Embryonic facial prominence (tissue), 1 donor: ENCODE data around the gene CASP8AP2.
"Not testable (repeated sequence)": the region's sequence is repeated elsewhere in the genome, so short reads cannot be mapped to it uniquely, and the experiment has no call there.

Experiments used
- DNase-seq: peaks from one replicate; pipeline ENCODE4 v3.0.0-alpha.2; 2016; ENCODE audit errors: extremely low spot score

The CASP8AP2 gene

DNA sequence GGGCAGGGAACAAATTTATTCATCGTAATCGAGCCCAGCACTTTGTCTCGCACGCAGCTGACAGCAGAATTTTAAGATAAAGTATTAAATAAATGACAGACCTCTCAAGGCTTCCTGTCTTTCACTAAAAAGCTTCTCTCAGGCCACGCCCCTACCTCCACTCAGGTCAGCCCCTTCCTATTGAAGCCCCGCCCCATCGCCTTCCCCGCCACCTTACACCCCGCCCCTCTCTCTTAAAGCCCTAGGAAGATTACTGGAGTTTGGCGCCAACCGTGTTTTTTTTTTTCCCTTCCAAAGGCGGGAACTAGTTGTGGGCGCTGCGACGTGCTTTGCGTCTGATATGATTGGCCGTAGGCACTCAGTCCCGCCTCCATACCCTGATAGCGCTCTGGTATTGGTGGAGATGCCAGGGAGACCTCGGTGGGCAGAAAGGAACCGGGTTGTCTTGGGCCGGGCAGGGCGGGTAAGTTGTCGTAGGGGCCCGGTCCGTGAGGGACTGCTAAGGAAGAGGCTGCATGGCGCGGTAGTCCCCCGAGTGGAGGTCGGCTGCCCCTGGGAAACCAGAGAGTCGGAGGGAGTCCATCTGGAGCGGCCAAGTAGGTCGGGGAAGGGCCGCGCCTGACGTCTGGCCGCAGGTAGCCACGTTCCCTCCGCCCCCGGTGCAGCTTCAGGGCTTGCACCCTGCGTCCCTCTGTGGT is at the start of gene CASP8AP2:
Gene CASP8AP2, plus strand, starts transcription at position 409 of the 698 bp plus-strand sequence.
- peak; percentile 97 for DNase-seq

DNA sequence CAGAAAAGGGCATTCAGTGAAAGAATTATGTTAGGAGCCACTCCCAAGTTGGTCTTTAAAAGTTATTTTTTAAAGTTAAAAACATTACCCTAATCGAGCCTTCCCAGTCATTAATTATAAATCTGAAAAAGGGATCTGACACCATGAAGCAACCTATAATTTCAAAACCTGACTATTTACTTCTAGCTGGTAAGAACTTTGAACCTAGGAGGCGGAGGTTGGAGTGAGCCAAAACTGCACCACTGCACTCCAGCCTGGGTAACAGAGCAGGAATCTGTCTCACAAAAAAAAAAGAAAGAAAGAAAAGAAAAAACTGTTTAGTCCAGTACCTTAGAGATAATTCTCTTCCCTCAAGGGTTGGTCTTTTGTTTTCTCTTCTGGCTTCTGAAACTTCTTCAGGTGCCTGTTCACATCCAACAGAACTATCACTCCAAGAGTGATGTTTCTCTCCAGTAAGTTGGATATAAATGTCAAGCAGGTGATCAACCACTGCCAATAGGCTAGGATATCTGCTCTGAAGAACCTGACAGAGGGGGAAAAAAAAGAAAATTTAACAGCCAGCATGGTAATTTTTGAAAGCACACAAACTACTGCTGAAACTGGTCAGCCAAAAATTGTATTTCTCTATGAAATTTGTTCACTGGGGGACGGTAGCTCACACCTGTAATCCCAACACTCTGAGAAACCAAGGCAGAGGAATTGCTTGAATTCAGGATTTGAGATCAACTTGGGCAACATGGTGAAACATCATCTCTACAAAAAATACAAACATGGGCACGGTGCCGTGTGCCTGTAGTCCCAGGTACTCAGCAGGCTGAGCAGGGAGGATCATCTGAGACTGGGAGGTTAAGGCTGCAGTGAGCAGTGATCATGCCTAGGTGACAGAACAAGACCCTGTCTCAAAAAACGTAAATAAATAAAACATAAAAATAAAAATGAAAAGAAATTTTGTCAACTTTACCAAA is 48.3 kb upstream of the CASP8AP2 start:
- DNase-seq, result no peak

DNA sequence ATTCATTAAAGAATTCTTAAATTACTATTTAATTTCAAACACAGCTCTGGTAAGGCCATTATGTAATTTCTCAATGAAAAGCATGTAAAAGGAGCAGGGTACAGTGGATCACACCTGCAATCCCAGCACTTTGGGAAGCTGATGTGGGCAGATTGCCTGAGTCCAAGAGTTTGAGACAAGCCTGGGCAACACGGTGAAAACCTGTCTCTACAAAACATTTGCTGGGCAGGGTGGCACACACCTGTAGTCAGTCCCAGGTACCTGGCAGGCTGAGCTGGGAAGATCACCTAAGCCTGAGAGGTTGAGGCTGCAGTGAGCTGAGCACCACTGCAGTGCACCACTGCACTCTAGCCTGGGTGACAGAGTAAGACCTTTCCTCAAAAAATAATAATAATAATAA is 47.5 kb upstream of the CASP8AP2 start:
- no peak for DNase-seq

DNA sequence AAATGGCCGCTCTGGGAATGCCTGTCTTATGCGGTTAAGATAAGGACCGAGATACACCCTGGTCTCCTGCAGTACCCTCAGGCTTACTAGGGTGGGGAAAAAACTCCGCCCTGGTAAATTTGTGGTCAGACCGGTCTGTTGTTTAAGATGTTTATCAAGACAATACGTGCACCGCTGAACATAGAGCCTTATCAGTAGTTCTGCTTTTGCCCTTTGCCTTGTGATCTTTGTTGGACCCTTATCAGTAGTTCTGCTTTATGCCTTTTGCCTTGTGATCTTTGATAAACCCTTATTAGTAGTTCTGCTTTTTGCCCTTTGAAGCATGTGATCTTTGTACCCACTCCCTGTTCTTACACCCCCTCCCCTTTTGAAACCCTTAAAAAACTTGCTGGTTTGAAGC is 46.4 kb upstream of the CASP8AP2 start:
- not testable (repeated sequence) for DNase-seq

DNA sequence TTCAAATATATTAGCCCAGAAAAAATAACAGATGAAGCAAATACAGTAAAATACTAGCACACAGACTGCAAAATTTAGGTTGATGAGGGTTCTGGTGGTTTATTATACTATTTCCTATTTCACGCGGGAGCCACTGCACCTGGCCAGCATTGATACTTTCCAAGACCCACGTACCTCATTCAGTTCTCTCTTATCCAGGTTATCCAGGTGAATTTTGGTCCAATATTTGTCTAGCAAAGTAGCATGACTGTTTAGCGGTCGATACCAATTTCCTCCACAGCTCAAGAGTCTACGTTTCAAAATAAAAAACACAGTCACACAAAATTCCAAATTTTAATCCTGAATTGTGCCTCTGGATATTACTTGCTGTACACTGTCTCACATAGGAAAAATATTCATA is 44.8 kb upstream of the CASP8AP2 start:
- DNase-seq, result no peak

DNA sequence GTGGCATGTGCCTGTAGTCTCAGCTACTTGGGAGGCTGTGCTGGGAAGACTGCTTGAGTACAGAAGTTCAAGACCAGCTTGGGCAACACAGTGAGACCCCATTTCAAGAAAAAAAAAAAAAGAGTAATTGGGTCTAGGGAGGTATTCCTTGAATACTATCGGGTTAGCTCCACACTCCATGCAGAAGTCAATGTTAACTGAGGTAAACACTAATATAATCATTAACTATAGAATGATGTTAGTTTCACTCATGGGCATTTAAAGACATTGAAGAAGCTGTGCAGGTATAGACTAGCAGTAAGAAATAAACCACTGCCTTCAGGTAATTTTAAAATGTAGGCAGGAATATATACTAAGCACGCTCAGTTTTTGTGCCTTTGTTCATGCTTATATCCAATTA is 42.7 kb upstream of the CASP8AP2 start:
- DNase-seq, result no peak

DNA sequence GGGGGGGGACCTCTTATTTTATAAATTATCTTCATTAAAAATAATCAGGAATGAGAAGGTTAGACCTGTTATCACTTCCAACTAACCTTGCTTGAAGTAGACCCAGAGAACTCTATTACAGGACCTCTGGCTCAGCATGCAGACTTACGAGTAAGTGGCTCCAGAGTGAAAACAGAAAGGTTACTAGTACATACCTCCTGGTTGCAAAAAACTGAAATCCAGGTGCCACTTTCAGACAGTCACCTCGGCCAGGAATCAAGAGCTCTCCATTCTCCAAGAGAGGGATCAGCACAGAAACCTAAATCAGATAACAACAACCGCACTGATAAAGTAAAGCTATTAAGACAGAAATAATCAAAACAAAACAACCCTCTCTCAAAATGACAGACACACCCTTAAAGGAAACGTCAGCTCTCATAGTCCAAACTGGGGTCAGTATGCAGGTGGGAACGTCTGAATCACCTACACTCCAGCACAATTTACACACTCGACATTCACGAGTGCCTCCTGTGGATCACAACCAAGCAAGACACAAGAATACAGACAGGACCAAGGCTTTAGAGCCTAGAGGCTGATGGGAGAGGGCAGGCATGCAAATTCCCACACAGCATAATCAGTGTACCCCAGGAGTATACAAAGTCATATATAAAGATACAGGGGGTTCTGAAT is 41.9 kb upstream of the CASP8AP2 start:
- DNase-seq, result no peak

DNA sequence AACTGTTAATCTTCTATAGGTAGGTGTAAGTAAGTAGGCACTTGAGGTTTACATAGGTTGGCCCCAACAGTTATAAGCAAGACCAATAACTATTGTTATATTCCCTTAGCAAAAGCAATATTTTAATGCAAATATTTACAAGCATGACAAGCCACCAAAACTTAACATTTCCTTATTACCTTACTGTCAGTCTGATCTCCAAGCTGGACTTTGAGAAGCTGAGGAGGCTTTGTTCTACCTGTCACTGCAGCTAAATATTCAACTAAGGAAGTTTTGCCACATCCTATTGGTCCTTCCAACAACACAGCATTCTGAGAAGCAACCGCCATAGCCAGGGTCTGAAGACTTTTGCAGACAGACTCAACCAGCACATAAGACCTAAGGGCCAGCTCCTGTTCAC is 39.7 kb upstream of the CASP8AP2 start:
- DNase-seq, result no peak

DNA sequence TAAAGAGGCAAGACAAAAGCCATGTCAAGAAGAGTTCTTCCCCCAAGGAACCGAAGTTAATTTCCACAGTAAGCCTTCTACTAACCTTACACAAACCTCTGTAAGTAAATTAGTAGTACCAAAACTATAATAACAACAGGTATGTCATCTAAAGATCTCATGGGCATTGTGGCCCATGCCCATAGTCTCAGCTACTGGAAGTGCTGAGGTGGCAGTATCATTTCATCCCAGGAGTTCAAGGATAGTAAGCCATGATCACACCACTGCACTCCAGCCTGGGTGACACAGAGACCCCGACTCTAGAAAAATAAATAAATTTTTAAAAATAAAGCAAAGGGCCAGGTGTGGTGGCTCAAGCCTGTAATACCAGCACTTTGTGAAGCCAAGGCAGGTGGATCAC is 39.3 kb upstream of the CASP8AP2 start:
- DNase-seq, result no peak

DNA sequence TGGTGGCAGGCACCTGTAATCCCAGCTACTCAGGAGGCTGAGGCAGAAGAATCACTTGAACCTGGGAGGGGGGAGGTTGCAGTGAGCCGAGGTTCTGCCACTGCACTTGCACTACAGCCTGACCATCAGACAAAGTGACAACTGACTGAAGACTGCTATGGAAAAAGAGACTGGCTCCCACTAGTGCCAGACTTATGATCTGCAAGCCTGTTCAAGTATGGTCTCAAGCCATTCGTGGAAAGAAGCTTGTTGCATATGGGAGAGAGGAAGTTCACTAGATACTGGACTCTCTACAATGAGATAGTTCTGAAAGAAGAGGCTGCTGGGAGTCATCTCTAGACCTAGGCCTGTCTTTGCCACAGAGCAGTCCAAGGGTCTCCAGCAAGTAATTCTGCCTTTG is 36.8 kb upstream of the CASP8AP2 start:
- DNase-seq, result no peak

DNA sequence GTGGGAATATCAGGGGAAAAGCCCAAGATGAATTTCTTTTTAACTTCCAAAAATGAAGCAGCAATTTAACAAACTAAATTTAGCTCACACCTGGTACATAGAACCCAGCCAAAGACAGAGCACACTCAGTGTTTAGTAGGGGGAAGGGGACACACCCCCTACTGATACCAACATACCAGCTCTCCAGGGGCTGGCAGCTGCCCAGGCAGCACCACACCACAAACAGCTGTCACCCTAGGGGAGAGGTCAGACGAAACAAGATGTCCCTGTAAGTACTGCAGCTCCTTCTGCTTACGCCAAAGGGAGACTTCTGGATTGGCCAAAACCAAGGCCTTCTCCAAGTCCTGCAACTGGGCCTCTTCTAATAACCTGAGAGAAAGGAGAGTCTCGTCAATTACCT is 36.1 kb upstream of the CASP8AP2 start:
- DNase-seq, result no peak

DNA sequence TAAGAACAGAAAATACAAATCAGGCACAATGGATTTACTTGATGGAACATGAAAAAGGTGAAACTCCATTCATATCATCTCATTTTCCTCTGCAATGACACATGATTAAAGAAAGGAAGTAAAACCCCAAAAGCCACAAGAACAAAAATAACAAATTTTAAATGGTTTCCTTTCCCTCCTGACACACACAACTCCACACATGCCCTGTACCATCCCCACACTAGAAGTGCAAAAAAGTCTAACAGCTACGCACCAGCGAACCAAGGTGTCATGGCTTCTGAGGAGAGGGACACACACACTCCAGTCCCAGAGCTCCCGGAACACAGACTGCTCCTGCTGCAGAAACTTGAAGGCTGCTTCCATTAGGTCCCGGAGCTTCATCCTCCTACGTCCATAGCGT is 35.4 kb upstream of the CASP8AP2 start:
- DNase-seq, result no peak

DNA sequence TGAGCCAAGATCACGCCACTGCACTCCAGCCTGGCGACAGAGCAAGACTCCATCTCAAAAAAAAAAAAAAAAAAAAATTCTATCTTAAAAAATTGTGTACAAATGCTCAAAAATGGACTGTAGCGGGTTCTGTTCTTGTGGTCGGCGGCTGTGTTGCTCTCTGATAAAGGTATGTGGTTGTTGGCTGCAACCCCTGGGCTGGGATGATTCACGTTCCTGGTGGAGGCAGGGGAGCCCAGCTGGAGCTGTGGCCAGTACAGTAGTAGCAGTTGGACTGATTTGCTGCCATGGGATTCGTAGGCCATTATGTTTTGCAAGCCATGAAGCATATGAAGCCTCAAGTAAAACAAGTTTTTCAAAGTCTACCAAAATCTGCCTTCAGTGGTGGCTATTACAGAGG is 32.4 kb upstream of the CASP8AP2 start:
- no peak for DNase-seq

DNA sequence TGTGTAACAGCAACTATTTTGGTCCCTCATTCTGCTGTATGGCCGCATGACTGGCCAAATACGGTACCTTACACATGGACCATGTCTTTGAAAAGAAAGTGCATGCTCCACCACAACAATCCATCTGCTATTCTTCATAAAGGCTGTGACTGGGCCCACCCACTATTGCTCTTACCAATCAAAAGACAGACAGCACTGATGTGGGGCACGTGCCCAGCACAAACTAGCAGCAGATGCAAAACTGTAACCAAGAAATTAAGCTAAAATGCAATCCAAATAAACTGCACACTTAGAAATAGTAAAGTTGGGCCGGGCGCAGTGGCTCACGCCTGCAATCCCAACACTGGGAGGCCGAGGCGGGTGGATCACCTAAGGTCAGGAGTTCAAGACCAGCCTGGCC is 30.6 kb upstream of the CASP8AP2 start:
- no peak for DNase-seq

DNA sequence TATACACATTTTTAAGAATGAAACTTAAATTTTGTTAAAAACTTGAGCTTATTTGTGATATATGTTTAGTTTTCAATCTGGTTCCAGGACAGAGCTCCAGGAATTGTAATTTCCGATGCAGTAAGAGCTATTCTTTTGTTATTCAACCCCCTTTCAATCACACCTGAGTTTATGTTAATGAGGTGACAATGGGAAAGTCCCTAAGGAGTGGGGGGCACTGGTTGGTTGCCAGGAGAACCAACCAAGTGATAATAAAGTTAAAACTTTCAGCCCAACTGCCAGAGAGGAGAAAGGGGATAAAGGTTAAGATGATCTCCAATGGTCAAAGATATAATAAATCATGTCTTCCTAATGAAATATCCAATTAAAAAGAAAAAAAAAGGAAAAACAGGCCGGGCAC is 29.9 kb upstream of the CASP8AP2 start:
- DNase-seq, result no peak

DNA sequence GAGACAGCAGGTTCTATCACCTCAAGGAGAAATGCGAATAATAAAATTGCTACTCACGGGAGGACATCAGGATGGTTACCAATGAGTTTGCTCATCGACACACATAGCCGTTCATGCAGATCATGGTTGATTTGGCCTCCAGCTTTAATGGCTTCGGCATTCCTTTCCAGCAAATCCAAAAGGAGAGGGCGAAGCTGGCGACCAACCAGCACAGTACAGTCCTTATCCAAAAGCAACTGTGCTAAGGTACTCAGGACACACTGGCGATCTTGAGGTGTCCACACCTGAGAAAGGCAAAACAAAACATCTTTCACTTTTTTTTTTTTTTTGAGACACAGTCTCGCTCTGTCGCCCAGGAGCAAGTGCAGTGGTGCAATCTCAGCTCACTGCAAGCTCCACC is 26.4 kb upstream of the CASP8AP2 start:
- no peak for DNase-seq

DNA sequence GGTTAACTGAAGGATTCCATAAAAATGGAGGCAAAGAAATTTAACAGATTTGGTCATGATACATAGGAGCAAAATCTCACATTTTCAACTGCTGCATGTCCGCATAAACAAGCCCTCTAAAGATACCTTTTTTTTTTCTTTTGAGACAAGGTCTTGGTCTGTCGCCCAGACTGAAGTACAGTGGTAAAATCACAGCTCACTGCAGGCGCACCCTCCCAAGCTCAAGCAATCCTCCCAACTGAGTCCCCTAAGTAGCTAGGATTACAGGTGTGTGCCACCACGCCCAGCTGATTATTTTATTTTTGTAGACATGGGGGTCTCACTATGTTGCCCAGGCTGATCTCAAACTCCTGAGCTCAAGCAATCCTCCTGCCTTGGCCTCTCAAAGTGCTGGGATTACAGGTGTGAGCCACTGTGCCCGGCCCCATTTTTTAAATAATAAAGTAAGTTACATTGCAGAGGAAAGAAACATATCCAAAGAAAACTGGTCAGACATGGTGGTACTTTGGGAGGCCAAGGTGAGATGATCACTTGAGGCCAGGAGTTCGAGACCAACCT is 23.8 kb upstream of the CASP8AP2 start:
- DNase-seq, result no peak

DNA sequence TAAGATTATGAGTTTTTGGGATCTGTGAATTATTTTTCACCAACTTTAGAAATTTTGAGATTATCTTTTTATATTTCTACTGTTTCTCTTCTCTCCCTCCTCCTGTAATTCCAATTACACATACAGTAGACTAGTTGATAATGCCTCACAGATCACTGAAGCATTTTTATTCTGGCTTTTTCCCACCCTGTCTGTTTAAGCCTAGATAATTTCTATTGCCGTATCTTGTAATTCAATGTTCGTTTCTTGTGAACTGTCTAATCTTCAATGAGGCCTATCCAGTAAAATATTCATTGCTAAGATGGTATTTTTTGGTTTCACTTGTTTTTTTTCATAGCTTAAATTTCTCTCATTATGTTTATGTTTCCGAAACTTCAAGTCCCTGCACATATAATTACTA is 22.1 kb upstream of the CASP8AP2 start:
- DNase-seq, result no peak

DNA sequence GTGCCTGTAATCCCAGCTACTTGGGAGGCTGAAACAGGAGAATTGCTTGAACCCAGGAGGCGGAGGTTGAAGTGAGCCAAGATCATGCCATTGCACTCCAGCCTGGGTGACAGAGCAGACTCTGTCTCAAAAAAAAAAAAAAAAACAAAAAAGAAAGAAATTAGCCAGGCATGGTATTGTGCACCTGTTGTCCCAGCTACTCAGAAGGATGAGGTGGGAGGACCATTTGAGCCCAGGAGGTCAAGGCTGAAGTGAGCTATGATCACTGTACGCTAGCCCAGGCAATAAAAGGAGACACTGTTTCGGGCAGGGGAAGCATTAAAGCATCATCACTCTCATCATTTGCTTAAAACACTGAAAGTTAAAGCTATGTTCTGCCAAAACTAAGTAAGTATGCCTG is 16.3 kb upstream of the CASP8AP2 start:
- DNase-seq, result not testable (repeated sequence)

DNA sequence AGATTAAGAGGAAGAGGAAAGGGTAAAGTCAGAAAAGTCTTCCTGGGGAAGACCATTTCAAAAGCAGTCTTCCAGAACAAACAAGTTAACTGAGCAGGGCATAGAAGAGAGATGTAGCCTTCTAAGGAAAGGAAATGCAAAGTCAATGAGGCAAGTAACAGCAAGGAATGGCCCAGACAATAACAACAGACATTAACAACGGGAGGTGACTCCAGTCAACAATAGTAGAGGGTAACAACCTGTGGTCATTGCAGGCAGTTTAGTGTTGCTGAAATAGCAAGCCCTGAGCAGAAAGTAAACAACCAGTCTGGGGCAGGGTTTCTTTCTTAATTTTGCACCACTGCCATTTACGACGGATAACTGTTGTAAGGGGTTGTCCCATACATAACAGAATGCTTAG is 12.2 kb upstream of the CASP8AP2 start:
- DNase-seq, result no peak

DNA sequence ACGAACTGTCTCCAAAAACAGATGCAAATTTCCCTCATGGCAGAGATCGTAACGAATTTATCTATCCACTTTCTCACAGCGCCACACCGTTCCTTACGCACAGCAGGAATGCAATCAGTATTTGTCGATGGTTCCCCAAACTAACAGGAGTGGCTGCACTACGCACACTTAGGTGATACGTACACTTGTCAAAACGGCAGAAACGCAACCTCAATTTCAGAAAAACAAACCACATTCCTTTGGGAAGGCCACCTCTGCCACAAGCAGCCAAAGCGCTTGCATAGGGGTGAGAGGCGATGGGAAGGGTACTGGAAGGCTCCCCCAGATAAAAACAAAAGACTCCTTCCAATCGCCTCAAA is 10.7 kb upstream of the CASP8AP2 start:
- DNase-seq, result peak; percentile 18
